GM18868 (cell line): ENCODE measurements around the gene HOXB2.

Experiments
- ATAC-seq: cut with Tn5 transposase; IDR thresholded peaks from one replicate; pipeline ENCODE4 v1.9.1; 2021; ENCODE audit warnings: mild to moderate bottlenecking, moderate library complexity; ENCODE audit not compliant: unreplicated experiment

HOXB2 gene

DNA sequence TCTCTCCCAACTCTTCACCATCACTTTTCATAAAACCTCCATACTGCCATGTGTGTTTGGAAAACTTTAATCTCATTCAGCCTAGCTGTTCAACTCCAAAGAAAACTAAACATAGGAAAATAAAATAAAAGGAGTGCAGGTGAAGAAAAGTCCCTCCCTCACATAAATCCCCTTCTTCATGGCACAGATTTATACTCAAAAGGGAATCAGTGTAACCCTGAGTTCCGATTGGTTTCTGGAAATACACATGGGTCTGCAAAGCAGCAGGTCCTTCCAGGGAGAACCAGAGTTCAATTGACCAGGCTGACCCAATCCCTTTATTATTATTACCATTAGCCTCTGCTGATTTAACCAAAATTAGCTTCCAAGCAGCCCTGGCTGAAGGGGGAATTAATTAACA is 8.9 kb upstream of the HOXB2 start:
- no peak for ATAC-seq

GRCh38 chr17:48553190-48553547 is 8.3 kb upstream of the HOXB2 start:
- no peak for ATAC-seq

DNA sequence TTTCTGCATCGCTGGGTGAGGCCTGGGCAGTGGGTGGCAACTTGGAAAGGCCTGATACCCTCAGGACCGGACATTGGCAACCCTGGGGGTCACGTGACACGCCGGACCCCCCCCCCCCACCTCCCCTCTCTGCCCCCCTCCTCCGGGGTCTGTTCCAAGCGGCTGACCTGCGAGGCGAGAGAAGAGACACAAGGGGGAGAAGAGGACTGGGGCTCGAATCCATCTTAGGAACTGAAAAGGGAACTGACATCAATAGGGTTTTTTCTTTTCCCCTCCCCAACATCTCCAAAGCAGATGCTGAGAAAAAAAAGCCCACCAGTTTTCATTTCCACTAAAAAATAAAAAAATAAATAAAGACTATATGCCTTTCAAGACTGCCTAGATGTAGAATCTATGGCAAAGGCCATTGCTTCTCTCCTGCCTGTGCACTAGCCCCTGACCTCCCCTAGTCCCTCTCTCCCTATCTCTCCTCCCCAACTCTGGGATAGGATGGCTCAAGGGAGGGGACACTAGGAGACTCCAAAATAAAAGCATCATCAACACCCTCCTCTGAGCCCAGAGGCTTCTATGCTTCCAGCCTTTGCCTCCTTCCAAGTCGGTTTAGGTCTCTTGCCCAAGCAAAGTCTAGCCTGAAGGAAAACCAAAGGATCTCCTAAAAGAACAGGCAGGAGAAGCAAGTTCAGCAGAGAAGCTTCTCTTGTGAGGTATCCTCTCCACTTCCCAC is 7.7 kb upstream of the HOXB2 start:
- no peak for ATAC-seq

- no peak for ATAC-seq
Observed at GRCh38 chr17:48551596-48552465, 6.9 kb upstream of the HOXB2 start.

- no peak for ATAC-seq
Observed at GRCh38 chr17:48551214-48551555, 6.3 kb upstream of the HOXB2 start.

DNA sequence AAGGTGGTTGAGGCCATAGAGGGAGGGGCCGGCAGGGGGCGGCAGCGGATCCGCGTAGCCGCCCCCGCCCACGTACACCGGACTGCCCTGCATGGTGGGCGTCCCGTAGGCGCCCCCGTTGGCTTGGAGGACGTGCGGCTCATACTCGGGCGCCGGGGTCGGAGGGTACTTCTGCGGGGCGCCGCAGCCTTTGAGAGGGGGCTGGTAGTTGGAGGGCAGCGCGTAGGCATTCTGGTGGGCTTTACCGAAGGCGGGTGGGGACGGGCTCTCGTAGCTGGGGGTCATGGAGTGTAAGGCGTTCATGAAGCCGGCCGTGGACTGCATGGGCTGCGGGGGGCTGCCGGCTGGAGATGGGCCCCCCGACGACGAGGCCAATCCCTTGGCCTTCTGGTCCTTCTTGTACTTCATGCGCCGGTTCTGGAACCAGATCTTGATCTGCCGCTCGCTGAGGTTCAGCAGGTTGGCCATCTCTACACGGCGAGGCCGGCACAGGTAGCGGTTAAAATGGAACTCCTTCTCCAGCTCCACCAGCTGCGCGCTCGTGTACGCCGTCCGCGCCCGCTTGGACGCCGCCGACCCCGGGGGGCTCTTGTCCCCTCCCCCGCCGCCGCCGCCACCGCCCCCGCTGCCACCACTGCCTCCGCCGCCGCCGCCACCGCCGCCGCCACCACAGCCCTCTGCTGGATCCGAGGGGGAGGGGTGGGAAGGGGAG is 5.7 kb upstream of the HOXB2 start:
- no peak for ATAC-seq

DNA sequence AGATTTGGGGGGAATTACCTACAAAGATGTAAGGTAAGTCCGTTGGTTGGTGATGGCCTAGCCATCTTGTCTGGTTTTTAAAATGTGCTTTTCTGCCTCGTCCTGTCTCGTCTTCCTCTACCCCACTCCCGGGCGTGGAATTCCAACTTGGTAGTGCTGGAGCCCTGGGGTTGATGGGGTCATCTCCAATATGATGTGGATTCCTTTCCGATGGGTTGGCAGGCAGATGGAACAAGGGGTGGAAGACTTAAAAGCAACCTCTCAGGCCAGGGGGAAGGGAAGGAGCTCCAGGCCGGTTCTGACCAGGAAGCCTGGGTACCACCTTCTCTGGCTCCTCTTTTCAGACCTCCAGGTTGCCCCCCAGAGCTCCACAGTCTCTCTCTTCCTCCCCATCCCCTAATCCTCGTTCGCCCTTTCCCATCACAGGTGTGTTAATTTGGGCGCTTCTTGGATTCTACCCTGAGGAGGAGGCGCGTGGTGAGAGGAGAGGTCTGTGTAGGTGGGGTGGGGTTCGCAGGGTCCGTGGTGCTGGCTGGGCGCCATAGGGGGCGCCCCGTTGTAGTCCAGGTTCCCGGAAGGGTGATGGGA is 5.1 kb upstream of the HOXB2 start:
- no peak for ATAC-seq

- ATAC-seq, result no peak
Observed at GRCh38 chr17:48549281-48549630, 4.3 kb upstream of the HOXB2 start.

- ATAC-seq, result no peak
Observed at GRCh38 chr17:48548523-48549280, 3.8 kb upstream of the HOXB2 start.

DNA sequence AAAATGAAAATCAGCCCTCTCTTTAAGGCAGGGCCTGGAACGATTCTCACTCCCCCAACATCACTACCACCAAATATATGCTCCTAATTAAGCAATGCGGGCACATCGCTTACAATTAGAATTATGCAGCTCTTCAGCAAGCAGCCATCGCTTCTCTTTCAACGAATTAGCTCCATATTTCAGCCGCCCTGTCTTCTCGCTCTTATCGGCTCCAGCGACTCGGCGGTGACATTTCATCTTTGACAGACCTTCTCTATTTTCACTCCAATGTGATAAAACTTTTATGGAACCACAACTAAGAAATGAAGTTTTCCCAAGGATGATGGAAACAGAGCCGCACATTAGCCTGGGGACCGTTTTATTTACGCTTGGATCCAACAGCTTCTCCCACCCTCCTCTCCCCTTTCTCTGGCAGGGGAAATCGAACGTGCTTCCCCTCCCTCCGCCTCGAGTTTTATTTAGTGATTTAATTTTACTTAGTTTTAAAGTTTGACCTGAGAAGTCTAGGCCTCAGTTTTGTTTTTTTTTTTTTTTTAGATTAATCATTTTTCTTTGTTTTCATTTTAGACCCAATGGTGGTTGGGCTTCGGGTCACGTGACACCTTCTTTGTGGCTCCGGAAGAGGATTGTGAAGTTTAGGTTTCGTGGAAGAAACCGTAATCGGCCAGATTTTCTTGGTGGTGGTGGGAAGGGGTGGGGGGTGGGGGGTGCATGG is 3.1 kb upstream of the HOXB2 start:
- ATAC-seq, result no peak

DNA sequence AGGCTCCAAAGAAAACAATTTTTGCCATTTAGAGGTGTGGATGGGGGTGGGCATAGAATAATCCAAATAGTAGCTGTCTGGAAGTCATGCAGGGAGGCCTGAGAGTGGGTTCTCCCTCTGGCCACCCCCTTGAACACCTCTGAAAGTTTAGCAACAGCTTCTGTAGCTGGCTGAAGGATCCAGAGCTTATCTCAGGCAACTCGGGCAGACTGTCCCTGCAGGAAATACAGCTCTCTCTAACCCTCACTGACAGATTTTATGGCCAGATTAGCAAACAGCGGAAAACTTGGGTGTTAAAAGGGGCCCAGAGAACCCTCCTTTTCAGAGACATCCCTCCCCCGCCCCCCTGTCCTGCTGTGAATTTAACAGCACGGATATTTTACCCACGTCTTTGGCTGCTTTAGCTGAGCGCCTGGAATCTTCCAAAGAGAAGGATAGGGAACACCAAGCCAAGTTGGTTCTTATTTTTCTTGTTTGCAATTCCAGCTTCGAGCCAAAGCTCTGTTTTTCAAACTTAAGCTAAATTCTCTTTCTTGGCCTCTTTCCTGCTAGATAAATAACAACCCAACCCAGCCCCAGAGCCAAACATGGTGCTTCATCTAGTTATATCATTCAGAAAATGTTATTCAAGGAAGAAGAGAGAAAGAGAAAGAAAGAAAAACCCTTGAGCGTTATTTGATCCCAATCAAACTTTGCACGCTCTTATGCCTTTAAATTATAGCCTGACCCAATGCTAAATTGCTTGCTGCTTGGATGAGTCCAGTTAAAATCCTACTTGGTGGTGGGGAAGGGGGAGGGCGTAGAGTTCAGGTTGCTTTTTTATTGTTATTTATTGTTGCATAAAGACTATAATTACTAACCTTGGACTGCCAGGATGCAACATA is 2.3 kb upstream of the HOXB2 start:
- ATAC-seq, result no peak

DNA sequence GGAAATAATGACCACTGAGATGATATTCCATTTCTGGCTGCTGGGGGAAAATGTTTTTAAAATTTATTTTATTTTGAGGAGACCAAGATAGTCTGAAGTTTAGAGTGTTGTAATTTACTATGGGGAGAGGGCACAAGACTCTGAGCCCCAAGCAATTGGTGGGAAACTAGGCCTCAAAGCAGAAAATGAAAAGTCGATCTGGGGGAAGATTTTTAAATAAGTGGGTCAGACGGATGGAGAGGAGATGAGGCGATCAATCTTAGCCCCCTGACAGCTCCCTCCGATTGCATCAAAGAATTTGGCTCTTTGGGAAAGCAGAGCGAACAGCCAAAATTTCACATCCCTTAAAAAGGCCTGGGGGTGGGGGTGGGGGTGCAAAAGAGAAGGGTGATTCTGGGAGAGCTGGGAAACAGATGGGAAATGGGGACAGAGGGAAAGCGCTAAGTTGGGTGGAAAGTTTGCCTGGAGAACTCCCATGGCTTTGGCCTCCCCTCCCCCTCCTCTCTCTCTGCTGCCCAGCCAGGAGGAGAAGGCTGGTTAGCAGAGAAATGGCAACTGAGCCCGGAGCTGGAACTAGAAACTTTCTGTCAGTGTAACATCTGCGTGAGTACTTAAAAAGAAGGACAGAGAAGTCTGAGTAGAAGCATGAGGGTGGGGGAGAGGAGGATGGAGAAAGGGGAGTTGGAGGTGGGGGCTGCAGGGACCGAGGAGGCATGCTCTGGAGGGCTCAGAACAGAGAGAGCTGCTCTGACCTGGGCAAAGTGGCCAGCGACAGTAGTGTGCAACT is 1.4 kb upstream of the HOXB2 start:
- no peak for ATAC-seq

DNA sequence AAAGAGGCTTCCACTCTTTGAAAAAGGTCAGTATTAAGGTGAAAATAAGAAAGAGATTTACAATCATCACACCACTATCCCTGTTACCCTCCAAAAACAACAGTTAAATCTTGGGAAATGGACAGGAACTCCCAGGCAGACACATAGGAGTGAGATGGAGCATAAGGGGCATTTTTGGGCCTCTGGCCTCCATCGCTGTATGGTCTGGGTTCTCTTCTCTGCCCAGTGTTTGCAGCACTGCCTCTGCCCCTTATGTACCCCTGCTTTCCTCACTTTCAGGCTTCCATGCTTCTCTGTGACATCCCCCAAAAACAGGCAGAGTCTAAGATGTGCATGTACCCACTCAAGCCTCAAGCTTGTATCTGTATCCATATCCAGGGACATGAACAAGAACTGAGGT is 630 bp upstream of the HOXB2 start:
- no peak for ATAC-seq

GRCh38 chr17:48544349-48545021 is 424 bp downstream of the HOXB2 start:
- ATAC-seq, result no peak

DNA sequence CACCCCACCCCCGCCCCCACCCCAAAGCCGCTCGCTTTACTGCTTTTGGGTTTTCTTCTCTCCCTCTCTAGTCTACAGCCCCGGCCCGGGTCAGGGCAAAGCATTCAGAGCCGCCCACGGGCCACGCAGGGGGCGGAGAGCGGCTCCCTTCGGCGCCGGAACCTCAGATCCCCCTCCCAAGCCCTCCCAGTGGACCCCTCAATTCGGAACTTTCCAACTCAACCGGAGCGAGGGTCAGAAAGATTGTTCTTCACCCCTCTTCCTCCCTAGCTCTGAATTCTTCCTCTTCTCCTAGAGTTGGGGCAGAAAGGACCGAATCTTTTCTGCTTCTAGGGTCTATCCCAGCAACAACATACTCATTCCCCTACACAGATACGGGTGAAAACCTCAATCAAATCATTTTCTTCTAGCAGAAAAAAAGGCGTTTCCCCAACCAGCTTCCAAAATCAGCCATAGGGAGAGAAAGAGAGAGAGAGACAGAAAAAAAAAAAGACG is 1.0 kb downstream of the HOXB2 start:
- ATAC-seq, result no peak

DNA sequence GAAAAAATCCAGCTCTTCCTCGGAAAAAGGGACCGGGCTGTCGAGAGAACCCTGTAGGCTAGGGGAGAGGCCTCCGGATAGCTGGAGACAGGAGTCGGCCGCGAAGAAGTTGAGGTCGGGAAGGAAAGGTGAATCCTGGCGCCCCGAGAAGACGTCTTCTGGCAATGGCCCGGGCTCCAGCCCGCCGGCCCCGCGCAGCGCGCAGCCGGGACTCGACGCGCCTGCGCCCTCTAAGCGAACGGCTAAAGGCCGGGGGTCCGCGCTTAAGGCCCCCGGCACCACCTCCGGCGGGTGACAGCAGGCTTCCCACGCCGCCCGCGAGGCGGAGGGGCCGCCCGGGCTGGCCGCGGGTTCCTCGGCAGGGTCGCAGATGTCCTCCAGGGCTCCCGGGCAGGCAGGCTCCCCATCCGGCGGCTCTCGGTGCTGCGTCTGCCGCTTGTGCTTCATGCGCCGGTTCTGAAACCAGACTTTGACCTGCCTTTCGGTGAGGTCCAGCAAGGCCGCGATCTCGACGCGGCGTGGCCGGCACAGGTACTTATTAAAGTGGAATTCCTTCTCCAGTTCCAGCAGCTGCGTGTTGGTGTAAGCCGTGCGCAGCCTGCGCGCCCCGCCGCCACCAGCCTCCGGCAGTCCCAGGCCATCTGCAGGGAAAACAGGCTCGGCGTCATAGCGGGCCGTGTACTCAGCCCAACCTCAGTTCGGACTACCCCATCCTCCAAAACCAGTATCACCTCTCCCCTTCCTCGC is 1.6 kb downstream of the HOXB2 start:
- ATAC-seq, result no peak

DNA sequence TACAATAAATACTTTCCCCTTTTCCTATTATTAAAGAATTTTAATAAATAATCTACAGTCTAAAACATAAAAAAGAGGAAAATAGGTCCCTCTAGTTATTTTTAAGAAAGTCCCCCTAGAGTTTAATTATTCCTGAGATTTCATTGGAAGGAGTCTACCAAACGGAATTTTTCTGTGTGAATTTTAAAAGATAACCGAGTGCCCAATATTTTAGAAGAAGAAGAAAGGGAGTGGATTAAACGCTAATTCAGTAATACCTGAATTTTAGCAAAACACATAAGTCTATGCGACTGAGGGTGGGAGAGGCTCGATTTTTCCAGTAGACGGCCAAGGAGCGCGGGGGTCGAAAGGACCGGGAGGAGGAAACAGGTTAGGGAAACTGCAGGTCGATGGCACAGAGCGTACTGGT is 2.2 kb downstream of the HOXB2 start:
- no peak for ATAC-seq
